ENCODE data around the gene CNN1.
"Not testable (repeated sequence)": the region's sequence is repeated elsewhere in the genome, so short reads cannot be mapped to it uniquely, and the experiment has no call there.

The CNN1 gene

GRCh38 chr19:11570039-11570462, 31.4 kb downstream of the CNN1 start:
- no peak for DNase-seq

GRCh38 chr19:11573354-11573753, 34.7 kb downstream of the CNN1 start:
- DNase-seq: not testable (repeated sequence)

GRCh38 chr19:11573763-11574162, 35.1 kb downstream of the CNN1 start:
- not testable (repeated sequence) for DNase-seq

GRCh38 chr19:11574689-11575088, 36.0 kb downstream of the CNN1 start:
- no peak for DNase-seq

- DNase-seq: no peak
Observed at GRCh38 chr19:11576227-11576626, 37.6 kb downstream of the CNN1 start.

GRCh38 chr19:11577451-11578257, 39.0 kb downstream of the CNN1 start, which contains the start of gene ACP5:
TSS of gene ACP5 (minus strand) at chr19:11577645. CDS start at chr19:11577317, 328 bp downstream.
- DNase-seq: no peak

GRCh38 chr19:11578258-11579142, 39.8 kb downstream of the CNN1 start:
- DNase-seq: no peak

GRCh38 chr19:11580116-11580515, 41.5 kb downstream of the CNN1 start:
- no peak for DNase-seq

- DNase-seq: peak; percentile 33
Observed at GRCh38 chr19:11581740-11582139, 43.1 kb downstream of the CNN1 start.

GRCh38 chr19:11586331-11586730, 47.7 kb downstream of the CNN1 start:
- DNase-seq: no peak

- peak; percentile 47 for DNase-seq
Observed at GRCh38 chr19:11587302-11587974, 48.8 kb downstream of the CNN1 start.

GRCh38 chr19:11587975-11588631, 49.5 kb downstream of the CNN1 start:
- no peak for DNase-seq

GRCh38 chr19:11594084-11594483, 55.4 kb downstream of the CNN1 start:
- DNase-seq: no peak

GRCh38 chr19:11596156-11596555, 57.5 kb downstream of the CNN1 start:
- DNase-seq: no peak

- DNase-seq: peak; percentile 91
Observed at GRCh38 chr19:11597202-11598102, 58.8 kb downstream of the CNN1 start, which contains the start of gene ZNF627. TSS of gene ZNF627 (plus strand) at chr19:11597483. CDS start at chr19:11597628, 145 bp downstream.

GRCh38 chr19:11598103-11598483, 59.4 kb downstream of the CNN1 start:
- DNase-seq: no peak

- no peak for DNase-seq
Observed at GRCh38 chr19:11598746-11599145, 60.1 kb downstream of the CNN1 start.

- DNase-seq: not testable (repeated sequence)
Observed at GRCh38 chr19:11599704-11600103, 61.1 kb downstream of the CNN1 start.
